Measurements from ENCODE around the gene ITSN2.

DNA sequence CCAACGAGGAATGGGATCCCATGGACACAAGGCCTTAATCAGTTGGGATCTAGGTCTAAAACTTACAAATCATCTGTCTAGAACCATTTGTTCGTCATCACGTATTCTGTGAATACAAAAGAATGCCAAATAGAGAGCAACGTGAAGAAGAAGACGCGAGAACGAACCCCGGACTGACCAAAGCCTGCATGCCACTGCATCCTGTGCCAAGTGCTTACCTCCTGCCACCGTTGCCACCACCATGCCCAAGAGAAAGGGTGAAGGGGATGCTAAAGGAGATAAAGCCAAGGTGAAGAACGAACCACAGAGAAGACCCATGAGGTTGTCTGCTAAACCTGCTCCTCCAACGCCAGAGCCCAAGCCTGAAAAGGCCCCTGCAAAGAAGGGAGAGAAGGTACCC is 30.2 kb downstream of the ITSN2 start:
- TF ChIP-seq, protein P1, sequence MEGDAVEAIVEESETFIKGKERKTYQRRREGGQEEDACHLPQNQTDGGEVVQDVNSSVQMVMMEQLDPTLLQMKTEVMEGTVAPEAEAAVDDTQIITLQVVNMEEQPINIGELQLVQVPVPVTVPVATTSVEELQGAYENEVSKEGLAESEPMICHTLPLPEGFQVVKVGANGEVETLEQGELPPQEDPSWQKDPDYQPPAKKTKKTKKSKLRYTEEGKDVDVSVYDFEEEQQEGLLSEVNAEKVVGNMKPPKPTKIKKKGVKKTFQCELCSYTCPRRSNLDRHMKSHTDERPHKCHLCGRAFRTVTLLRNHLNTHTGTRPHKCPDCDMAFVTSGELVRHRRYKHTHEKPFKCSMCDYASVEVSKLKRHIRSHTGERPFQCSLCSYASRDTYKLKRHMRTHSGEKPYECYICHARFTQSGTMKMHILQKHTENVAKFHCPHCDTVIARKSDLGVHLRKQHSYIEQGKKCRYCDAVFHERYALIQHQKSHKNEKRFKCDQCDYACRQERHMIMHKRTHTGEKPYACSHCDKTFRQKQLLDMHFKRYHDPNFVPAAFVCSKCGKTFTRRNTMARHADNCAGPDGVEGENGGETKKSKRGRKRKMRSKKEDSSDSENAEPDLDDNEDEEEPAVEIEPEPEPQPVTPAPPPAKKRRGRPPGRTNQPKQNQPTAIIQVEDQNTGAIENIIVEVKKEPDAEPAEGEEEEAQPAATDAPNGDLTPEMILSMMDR (conservative IDR thresholded peaks at IDR 0.05), result no peak
- TF ChIP-seq ZFX (IDR thresholded peaks at IDR 0.05), result no peak

Measured in C4-2B (cell line).